Vagina (tissue), 2 donors: ENCODE measurements around the gene STMND1. TPM values are rescaled to one million over a fixed set of nuclear protein-coding genes. Genes with fewer than 3 reads are reported as not detected.

ENCODE experiments used
- DNase-seq, 2 donors: peaks; one replicate each; pipeline ENCODE4 v3.0.0-alpha.2; 2017; ENCODE audit errors: extremely low spot score in 2 of 2
- H3K27ac ChIP-seq: fragments of 200-600 bp; sonication (generic); one replicate; pipeline ENCODE4 v1.5.1; 2019
- H3K27me3 ChIP-seq: fragments of 200-600 bp; sonication (generic); one replicate; pipeline ENCODE4 v1.5.1; 2019
- H3K36me3 ChIP-seq, 2 donors: fragments of 200-600 bp; sonication (generic); one replicate each; pipeline ENCODE4 v1.5.1; 2017 to 2019
- H3K4me1 ChIP-seq: fragments of 200-600 bp; sonication (generic); one replicate; pipeline ENCODE4 v1.5.1; 2019
- H3K4me3 ChIP-seq, 2 donors: fragments of 200-600 bp; sonication (generic); 1 replicate in 1 of 2; 2 replicates in 1 of 2; pipeline ENCODE4 v1.5.1; 2016 to 2019
- H3K9me3 ChIP-seq: fragments of 200-600 bp; sonication (generic); one replicate; pipeline ENCODE4 v1.5.1; 2019
- POLR2A ChIP-seq, 2 donors: fragments of 450-650 bp; IDR thresholded peaks; one replicate each; pipeline ENCODE4 v1.6.1; 2017; ENCODE audit warnings: antibody characterized with exemption in 2 of 2, mild to moderate bottlenecking in 2 of 2, moderate library complexity in 2 of 2
- POLR2AphosphoS5 ChIP-seq, 2 donors: sonication (generic); formaldehyde crosslinking; IDR thresholded peaks; one replicate each; pipeline ENCODE4 v1.9.0; 2017; ENCODE audit warnings: antibody characterized with exemption in 2 of 2, mild to moderate bottlenecking in 2 of 2, low read depth in 1 of 2; ENCODE audit not compliant: insufficient read depth in 1 of 2
- intact Hi-C: fragments of 100-400 bp; cut with DNase I; formaldehyde crosslinking; loops from one replicate; pipeline ENCODE4 v1.15.1; 2023
- total RNA-seq: library from RNA; depleted of rRNA; stranded (reverse); fragments of >200 nt; gene quantifications from one replicate; pipeline ENCODE4 v1.2.3, GENCODE V29; 2016
- TF ChIP-seq, protein P1 (sequence below), 3 experiments: fragments of 450-650 bp in 2 of 3; fragments of 200-600 bp in 1 of 3; sonication (generic) in 1 of 3; IDR thresholded peaks; one replicate each; pipeline ENCODE4 v1.5.1; 2017 to 2019; ENCODE audit warnings: antibody characterized with exemption in 3 of 3, mild to moderate bottlenecking in 2 of 3, moderate library complexity in 2 of 3

The STMND1 gene
- total RNA-seq, 1 donor from 2014 or later: not detected

DNA sequence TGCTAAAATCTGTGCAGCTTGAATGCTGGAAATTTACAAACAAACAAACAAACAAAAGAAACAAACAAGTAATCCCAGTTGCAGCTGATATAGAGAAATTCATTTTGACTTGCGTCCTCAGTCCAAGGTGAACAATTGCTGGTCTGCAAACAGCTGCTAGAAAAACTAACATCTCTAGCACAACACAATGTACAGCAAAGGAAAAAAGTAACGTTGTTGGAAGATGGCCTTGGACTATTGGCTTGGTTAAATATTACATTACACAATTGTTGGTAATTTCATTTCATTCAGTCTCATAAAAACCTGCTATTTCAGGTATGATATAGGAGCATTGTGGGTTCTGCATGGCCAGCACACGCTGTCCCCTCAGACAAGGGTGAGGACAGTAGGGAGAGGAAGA lies 50.0 kb downstream of the STMND1 start:
- TF ChIP-seq, protein P1, sequence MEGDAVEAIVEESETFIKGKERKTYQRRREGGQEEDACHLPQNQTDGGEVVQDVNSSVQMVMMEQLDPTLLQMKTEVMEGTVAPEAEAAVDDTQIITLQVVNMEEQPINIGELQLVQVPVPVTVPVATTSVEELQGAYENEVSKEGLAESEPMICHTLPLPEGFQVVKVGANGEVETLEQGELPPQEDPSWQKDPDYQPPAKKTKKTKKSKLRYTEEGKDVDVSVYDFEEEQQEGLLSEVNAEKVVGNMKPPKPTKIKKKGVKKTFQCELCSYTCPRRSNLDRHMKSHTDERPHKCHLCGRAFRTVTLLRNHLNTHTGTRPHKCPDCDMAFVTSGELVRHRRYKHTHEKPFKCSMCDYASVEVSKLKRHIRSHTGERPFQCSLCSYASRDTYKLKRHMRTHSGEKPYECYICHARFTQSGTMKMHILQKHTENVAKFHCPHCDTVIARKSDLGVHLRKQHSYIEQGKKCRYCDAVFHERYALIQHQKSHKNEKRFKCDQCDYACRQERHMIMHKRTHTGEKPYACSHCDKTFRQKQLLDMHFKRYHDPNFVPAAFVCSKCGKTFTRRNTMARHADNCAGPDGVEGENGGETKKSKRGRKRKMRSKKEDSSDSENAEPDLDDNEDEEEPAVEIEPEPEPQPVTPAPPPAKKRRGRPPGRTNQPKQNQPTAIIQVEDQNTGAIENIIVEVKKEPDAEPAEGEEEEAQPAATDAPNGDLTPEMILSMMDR (IDR thresholded peaks at IDR 0.05): no peak
- TF ChIP-seq POLR2A (IDR thresholded peaks at IDR 0.05) (no peak), POLR2AphosphoS5 (IDR thresholded peaks at IDR 0.05; ENCODE audit: insufficient read depth in 1 of 2, low read depth in 1 of 2) (no peak)
- H3K27me3 ChIP-seq: no peaks in the 10 kb centered on the region
- DNase-seq: no peak
- intact Hi-C loops: loop anchor here (10.0 kb wide), 1 partner anchor 653 kb away; no protein-coding TSS in a partner anchor
- H3K36me3 ChIP-seq: no peaks in the 10 kb centered on the region
- H3K27ac ChIP-seq: no peak overlapping the region
- no peak overlapping the region for H3K4me3 ChIP-seq
- no peaks in the 10 kb centered on the region for H3K9me3 ChIP-seq
- no peaks in the 10 kb centered on the region for H3K4me1 ChIP-seq

GRCh38 chr6:17152703-17153102 lies 50.9 kb downstream of the STMND1 start:
- Histone ChIP-seq H3K27me3 (no peaks in the 10 kb centered on the region), H3K27ac (no peak overlapping the region), H3K4me1 (no peaks in the 10 kb centered on the region), H3K36me3 (no peaks in the 10 kb centered on the region), H3K4me3 (no peak overlapping the region), H3K9me3 (no peaks in the 10 kb centered on the region)
- TF ChIP-seq, protein P1 (IDR thresholded peaks at IDR 0.05): no peak
- TF ChIP-seq POLR2AphosphoS5 (IDR thresholded peaks at IDR 0.05; ENCODE audit: insufficient read depth in 1 of 2, low read depth in 1 of 2) (no peak), POLR2A (IDR thresholded peaks at IDR 0.05) (no peak)
- intact Hi-C loops: loop anchor here (10.0 kb wide), 1 partner anchor 652 kb away; no protein-coding TSS in a partner anchor
- DNase-seq: no peak

DNA sequence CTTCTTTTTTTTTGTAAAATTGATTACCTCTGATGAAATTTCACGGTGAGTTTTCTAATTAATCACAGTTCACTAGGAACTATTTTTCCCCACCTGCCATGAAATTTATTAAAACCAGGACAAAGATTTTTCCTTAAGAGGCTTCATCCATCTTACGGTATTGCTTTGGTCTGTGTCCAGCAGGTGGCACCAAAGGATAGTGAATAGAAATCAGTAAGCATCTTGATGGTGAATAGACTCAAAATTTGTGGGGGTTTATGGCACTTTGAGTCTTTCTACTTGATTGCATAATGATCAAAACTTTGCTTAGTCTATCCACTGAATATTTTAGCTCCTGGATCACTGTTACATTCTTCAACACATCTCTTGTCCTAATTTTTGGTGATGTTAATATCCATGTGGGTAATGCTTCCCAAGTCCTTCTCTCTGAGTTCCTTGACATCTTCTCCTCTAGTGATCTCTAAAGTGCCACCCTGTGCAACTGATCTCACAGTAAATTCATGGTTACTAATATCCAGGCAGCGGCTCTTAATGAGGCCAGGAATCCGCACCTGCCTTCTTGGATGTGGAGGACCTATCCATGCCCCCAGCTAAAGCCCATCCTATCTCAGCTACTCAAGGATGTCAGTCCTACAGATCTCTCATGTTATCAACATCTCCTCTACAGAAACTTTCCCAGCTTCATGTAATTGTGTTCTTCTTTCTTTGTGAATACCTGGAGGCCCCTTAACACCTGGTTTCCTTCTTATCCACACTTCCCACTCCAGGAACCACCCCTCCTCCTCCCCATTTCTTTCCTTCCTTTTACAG lies 54.5 kb downstream of the STMND1 start:
- Histone ChIP-seq H3K4me3 (no peak overlapping the region), H3K4me1 (no peaks in the 10 kb centered on the region), H3K36me3 (no peaks in the 10 kb centered on the region), H3K27me3 (no peaks in the 10 kb centered on the region), H3K9me3 (no peaks in the 10 kb centered on the region), H3K27ac (no peak overlapping the region)
- TF ChIP-seq POLR2A (IDR thresholded peaks at IDR 0.05): no peak
- TF ChIP-seq, protein P1 (IDR thresholded peaks at IDR 0.05): peak; percentile 63 to 93 (median 85)
- peak in 1 of 2 donors; percentile 27 for TF ChIP-seq POLR2AphosphoS5 (IDR thresholded peaks at IDR 0.05; ENCODE audit: insufficient read depth in 1 of 2, low read depth in 1 of 2)
- intact Hi-C loops: loop anchor here (5.0 to 10.0 kb wide), 2 partner anchors 426 to 648 kb away; no protein-coding TSS in a partner anchor
- no peak for DNase-seq

DNA sequence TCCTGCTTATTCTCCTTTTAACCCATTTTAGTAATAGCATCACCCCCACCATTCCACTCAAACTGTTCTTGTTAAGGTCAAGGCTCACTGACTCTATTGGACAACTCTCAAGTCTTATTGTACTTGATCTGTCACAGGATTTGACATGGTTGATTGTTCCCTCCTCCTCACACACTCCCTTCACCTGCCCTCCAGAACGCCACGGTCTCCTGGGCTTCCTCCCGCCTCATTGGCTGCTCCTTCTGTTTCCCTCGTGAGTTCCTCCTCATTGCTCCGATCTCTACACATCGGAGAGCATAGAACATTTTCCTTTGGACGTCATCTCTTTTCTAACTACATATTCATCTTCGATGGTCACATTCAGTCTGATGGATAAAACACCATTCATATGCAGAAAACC lies 55.1 kb downstream of the STMND1 start:
- Histone ChIP-seq H3K36me3 (no peaks in the 10 kb centered on the region), H3K4me3 (no peak overlapping the region), H3K27me3 (no peaks in the 10 kb centered on the region), H3K9me3 (no peaks in the 10 kb centered on the region), H3K4me1 (no peaks in the 10 kb centered on the region), H3K27ac (no peak overlapping the region)
- no peak for TF ChIP-seq POLR2AphosphoS5 (IDR thresholded peaks at IDR 0.05; ENCODE audit: insufficient read depth in 1 of 2, low read depth in 1 of 2)
- TF ChIP-seq, protein P1 (IDR thresholded peaks at IDR 0.05): no peak
- no peak for TF ChIP-seq POLR2A (IDR thresholded peaks at IDR 0.05)
- no peak for DNase-seq
- intact Hi-C loops: loop anchor here (5.0 to 10.0 kb wide), 2 partner anchors 425 to 648 kb away; no protein-coding TSS in a partner anchor

DNA sequence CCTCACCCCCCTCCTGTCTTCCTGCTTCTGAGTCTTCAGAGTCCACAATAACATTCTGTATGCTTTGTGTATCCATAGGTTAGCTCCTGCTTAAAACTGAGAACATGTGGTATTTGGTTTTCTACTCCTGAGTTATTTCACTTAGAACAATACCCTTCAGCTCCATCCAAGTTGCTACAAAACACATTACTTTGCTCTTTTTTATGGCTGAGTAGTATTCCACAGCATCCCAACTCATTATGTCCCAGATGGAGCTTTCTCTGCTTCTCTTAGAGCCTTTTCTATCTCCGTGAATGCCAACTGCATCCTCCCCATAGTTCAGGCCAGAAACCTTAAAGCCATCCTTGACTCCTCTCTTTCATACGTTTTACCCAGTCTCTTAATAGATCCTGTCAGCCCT lies 55.8 kb downstream of the STMND1 start:
- H3K4me1 ChIP-seq: no peaks in the 10 kb centered on the region
- no peaks in the 10 kb centered on the region for H3K9me3 ChIP-seq
- H3K27me3 ChIP-seq: no peaks in the 10 kb centered on the region
- H3K4me3 ChIP-seq: no peak overlapping the region
- DNase-seq: no peak
- H3K27ac ChIP-seq: no peak overlapping the region
- intact Hi-C loops: loop anchor here (5.0 to 10.0 kb wide), 2 partner anchors 425 to 647 kb away; no protein-coding TSS in a partner anchor
- no peaks in the 10 kb centered on the region for H3K36me3 ChIP-seq
- no peak for TF ChIP-seq POLR2A (IDR thresholded peaks at IDR 0.05)
- no peak for TF ChIP-seq POLR2AphosphoS5 (IDR thresholded peaks at IDR 0.05; ENCODE audit: insufficient read depth in 1 of 2, low read depth in 1 of 2)
- TF ChIP-seq, protein P1 (IDR thresholded peaks at IDR 0.05): no peak
